HG03139 (cell line): ENCODE measurements around the gene RNF149.
"Not testable (repeated sequence)": the region's sequence is repeated elsewhere in the genome, so short reads cannot be mapped to it uniquely, and the experiment has no call there.

Source experiments
- ATAC-seq: cut with Tn5 transposase; IDR thresholded peaks from one replicate; pipeline ENCODE4 v1.9.1; 2021; ENCODE audit not compliant: unreplicated experiment

Gene RNF149

GRCh38 chr2:101263377-101263800, 45.1 kb downstream of the RNF149 start:
- ATAC-seq: no peak

- no peak for ATAC-seq
Measured at GRCh38 chr2:101262142-101262541, 46.4 kb downstream of the RNF149 start.

GRCh38 chr2:101258804-101259203, 49.7 kb downstream of the RNF149 start:
- no peak for ATAC-seq

GRCh38 chr2:101256316-101256715, 52.2 kb downstream of the RNF149 start:
- no peak for ATAC-seq

GRCh38 chr2:101255501-101255900, 53.0 kb downstream of the RNF149 start:
- ATAC-seq: no peak

- no peak for ATAC-seq
Measured at GRCh38 chr2:101253703-101254450, 54.6 kb downstream of the RNF149 start.

GRCh38 chr2:101253013-101253702, 55.3 kb downstream of the RNF149 start:
- peak; percentile 47 for ATAC-seq

- ATAC-seq: peak; percentile 86
Measured at GRCh38 chr2:101252408-101253012, 56.0 kb downstream of the RNF149 start, which contains the start of gene CNOT11. TSS of gene CNOT11 (plus strand) at chr2:101252886. CDS start at chr2:101252965, 79 bp downstream.

- ATAC-seq: peak; percentile 42
Measured at GRCh38 chr2:101251844-101252407, 56.6 kb downstream of the RNF149 start.

GRCh38 chr2:101251246-101251781, 57.2 kb downstream of the RNF149 start:
- not testable (repeated sequence) for ATAC-seq

GRCh38 chr2:101249826-101250225, 58.7 kb downstream of the RNF149 start:
- ATAC-seq: no peak

- ATAC-seq: not testable (repeated sequence)
Measured at GRCh38 chr2:101248756-101249155, 59.7 kb downstream of the RNF149 start.

- not testable (repeated sequence) for ATAC-seq
Measured at GRCh38 chr2:101245468-101245867, 63.0 kb downstream of the RNF149 start.

GRCh38 chr2:101244899-101245298, 63.6 kb downstream of the RNF149 start:
- not testable (repeated sequence) for ATAC-seq

GRCh38 chr2:101244373-101244772, 64.1 kb downstream of the RNF149 start:
- ATAC-seq: not testable (repeated sequence)

GRCh38 chr2:101241158-101241557, 67.3 kb downstream of the RNF149 start:
- no peak for ATAC-seq

GRCh38 chr2:101240694-101241093, 67.8 kb downstream of the RNF149 start:
- ATAC-seq: not testable (repeated sequence)

GRCh38 chr2:101239760-101240118, 68.8 kb downstream of the RNF149 start:
- ATAC-seq: not testable (repeated sequence)

- no peak for ATAC-seq
Measured at GRCh38 chr2:101238930-101239759, 69.4 kb downstream of the RNF149 start.

- ATAC-seq: not testable (repeated sequence)
Measured at GRCh38 chr2:101237944-101238343, 70.6 kb downstream of the RNF149 start.
